ENCODE measurements around the gene TRMT2A.

Gene TRMT2A

GRCh38 chr22:20086101-20086599, 30.9 kb downstream of the TRMT2A start:
- no CpG with 5 or more reads among the region's 24 CpGs for WGBS, 2 donors (ENCODE audit: extremely low coverage in 2 of 2, insufficient read length in 2 of 2, insufficient replicate concordance in 1 of 2)
- Histone ChIP-seq H3K36me3 (replicated peaks in 1 of 2; ENCODE audit: control insufficient read depth in 2 of 2, insufficient read depth in 2 of 2, low read length in 2 of 2) (peaks cover 57 to 99% of the 10 kb centered on the region in 2 donors), H3K23ac (ENCODE audit: low read depth, low read length, poor library complexity) (peak overlapping the region; percentile 81), H2BK120ac (ENCODE audit: low read depth, low read length) (no peak overlapping the region), H4K91ac (ENCODE audit: low read depth, low read length, poor library complexity) (no peak overlapping the region), H3K4me1 (ENCODE audit: control insufficient read depth in 2 of 2, insufficient read depth in 1 of 2, low read depth in 1 of 2, low read length in 2 of 2) (peaks cover 17 to 21% of the 10 kb centered on the region in 2 donors), H3K14ac (ENCODE audit: low read length) (no peak overlapping the region), H3K27me3 (ENCODE audit: control insufficient read depth in 3 of 3, insufficient read depth in 3 of 3, low read depth in 1 of 3, low read length in 3 of 3) (no peaks in the 10 kb centered on the region), H2AK5ac (ENCODE audit: low read depth, low read length) (no peak overlapping the region), H2AFZ (ENCODE audit: low read length) (no peak overlapping the region), H3K18ac (ENCODE audit: low read length) (no peak overlapping the region), H3K4me3 (ENCODE audit: low read length in 2 of 2) (no peak overlapping the region), H2BK15ac (ENCODE audit: low read length) (no peak overlapping the region), H4K8ac (ENCODE audit: low read depth, low read length) (no peak overlapping the region), H2BK12ac (ENCODE audit: low read length) (no peak overlapping the region), H2BK5ac (ENCODE audit: low read length) (no peak overlapping the region), H3K4me2 (ENCODE audit: insufficient read depth, low read length, poor library complexity, severe bottlenecking) (no peak overlapping the region), H3K9me3 (replicated peaks in 1 of 2; ENCODE audit: control insufficient read depth in 2 of 2, insufficient read depth in 1 of 2, low read depth in 1 of 2, low read length in 2 of 2) (no peaks in the 10 kb centered on the region), H3K27ac (replicated peaks; ENCODE audit: low read length) (no peak overlapping the region), H3K4ac (ENCODE audit: low read length) (no peak overlapping the region), H3K79me1 (ENCODE audit: low read depth, low read length) (peaks cover 44% of the 10 kb centered on the region), H3K9ac (ENCODE audit: low read depth, low read length, poor library complexity) (no peak overlapping the region)
- DNase-seq (ENCODE audit: low spot score), result no peak

GRCh38 chr22:20085651-20086050, 31.4 kb downstream of the TRMT2A start:
- peaks cover 18 to 22% of the 10 kb centered on the region in 2 donors for H3K4me1 ChIP-seq (ENCODE audit: control insufficient read depth in 2 of 2, insufficient read depth in 1 of 2, low read depth in 1 of 2, low read length in 2 of 2)
- no CpG with 5 or more reads among the region's 20 CpGs for WGBS, 2 donors (ENCODE audit: extremely low coverage in 2 of 2, insufficient read length in 2 of 2, insufficient replicate concordance in 1 of 2)
- H2AK5ac ChIP-seq (ENCODE audit: low read depth, low read length), result no peak overlapping the region
- H3K27me3 ChIP-seq (ENCODE audit: control insufficient read depth in 3 of 3, insufficient read depth in 3 of 3, low read depth in 1 of 3, low read length in 3 of 3), result no peaks in the 10 kb centered on the region
- no peak overlapping the region for H3K27ac ChIP-seq (replicated peaks; ENCODE audit: low read length)
- peaks cover 53 to 94% of the 10 kb centered on the region in 2 donors for H3K36me3 ChIP-seq (replicated peaks in 1 of 2; ENCODE audit: control insufficient read depth in 2 of 2, insufficient read depth in 2 of 2, low read length in 2 of 2)
- DNase-seq (ENCODE audit: low spot score), result no peak
- H3K4ac ChIP-seq (ENCODE audit: low read length), result no peak overlapping the region
- H2BK120ac ChIP-seq (ENCODE audit: low read depth, low read length), result no peak overlapping the region
- H4K8ac ChIP-seq (ENCODE audit: low read depth, low read length), result no peak overlapping the region
- no peak overlapping the region for H3K4me3 ChIP-seq (ENCODE audit: low read length in 2 of 2)
- no peak overlapping the region for H2BK12ac ChIP-seq (ENCODE audit: low read length)
- no peaks in the 10 kb centered on the region for H3K9me3 ChIP-seq (replicated peaks in 1 of 2; ENCODE audit: control insufficient read depth in 2 of 2, insufficient read depth in 1 of 2, low read depth in 1 of 2, low read length in 2 of 2)
- no peak overlapping the region for H3K14ac ChIP-seq (ENCODE audit: low read length)
- no peak overlapping the region for H3K18ac ChIP-seq (ENCODE audit: low read length)
- peak overlapping the region; percentile 35 for H3K23ac ChIP-seq (ENCODE audit: low read depth, low read length, poor library complexity)
- no peak overlapping the region for H2AFZ ChIP-seq (ENCODE audit: low read length)
- H4K91ac ChIP-seq (ENCODE audit: low read depth, low read length, poor library complexity), result no peak overlapping the region
- peaks cover 45% of the 10 kb centered on the region for H3K79me1 ChIP-seq (ENCODE audit: low read depth, low read length)
- H2BK15ac ChIP-seq (ENCODE audit: low read length), result no peak overlapping the region
- H3K4me2 ChIP-seq (ENCODE audit: insufficient read depth, low read length, poor library complexity, severe bottlenecking), result no peak overlapping the region
- H3K9ac ChIP-seq (ENCODE audit: low read depth, low read length, poor library complexity), result no peak overlapping the region
- H2BK5ac ChIP-seq (ENCODE audit: low read length), result no peak overlapping the region

GRCh38 chr22:20084547-20085413, 32.2 kb downstream of the TRMT2A start:
- H3K27me3 ChIP-seq (ENCODE audit: control insufficient read depth in 3 of 3, insufficient read depth in 3 of 3, low read depth in 1 of 3, low read length in 3 of 3), result no peaks in the 10 kb centered on the region
- H3K79me1 ChIP-seq (ENCODE audit: low read depth, low read length), result peaks cover 42% of the 10 kb centered on the region
- peak overlapping the region; percentile 22 for H4K91ac ChIP-seq (ENCODE audit: low read depth, low read length, poor library complexity)
- H3K9ac ChIP-seq (ENCODE audit: low read depth, low read length, poor library complexity), result peak overlapping the region; percentile 57
- H3K9me3 ChIP-seq (replicated peaks in 1 of 2; ENCODE audit: control insufficient read depth in 2 of 2, insufficient read depth in 1 of 2, low read depth in 1 of 2, low read length in 2 of 2), result no peaks in the 10 kb centered on the region
- no peak overlapping the region for H2BK12ac ChIP-seq (ENCODE audit: low read length)
- no peak overlapping the region for H3K18ac ChIP-seq (ENCODE audit: low read length)
- H3K14ac ChIP-seq (ENCODE audit: low read length), result no peak overlapping the region
- H3K23ac ChIP-seq (ENCODE audit: low read depth, low read length, poor library complexity), result peak overlapping the region; percentile 99
- H2BK5ac ChIP-seq (ENCODE audit: low read length), result no peak overlapping the region
- H3K4me2 ChIP-seq (ENCODE audit: insufficient read depth, low read length, poor library complexity, severe bottlenecking), result no peak overlapping the region
- no peak overlapping the region for H2BK15ac ChIP-seq (ENCODE audit: low read length)
- no peak overlapping the region for H3K4ac ChIP-seq (ENCODE audit: low read length)
- no peak overlapping the region for H2AFZ ChIP-seq (ENCODE audit: low read length)
- WGBS, 2 donors (ENCODE audit: extremely low coverage in 2 of 2, insufficient read length in 2 of 2, insufficient replicate concordance in 1 of 2), result no CpG with 5 or more reads among the region's 23 CpGs
- peaks cover 18 to 22% of the 10 kb centered on the region in 2 donors for H3K4me1 ChIP-seq (ENCODE audit: control insufficient read depth in 2 of 2, insufficient read depth in 1 of 2, low read depth in 1 of 2, low read length in 2 of 2)
- H2BK120ac ChIP-seq (ENCODE audit: low read depth, low read length), result no peak overlapping the region
- H3K4me3 ChIP-seq (ENCODE audit: low read length in 2 of 2), result no peak overlapping the region
- peaks cover 45 to 86% of the 10 kb centered on the region in 2 donors for H3K36me3 ChIP-seq (replicated peaks in 1 of 2; ENCODE audit: control insufficient read depth in 2 of 2, insufficient read depth in 2 of 2, low read length in 2 of 2)
- H3K27ac ChIP-seq (replicated peaks; ENCODE audit: low read length), result peak overlapping the region; percentile 16
- no peak overlapping the region for H2AK5ac ChIP-seq (ENCODE audit: low read depth, low read length)
- DNase-seq (ENCODE audit: low spot score), result peak; percentile 40
- no peak overlapping the region for H4K8ac ChIP-seq (ENCODE audit: low read depth, low read length)

GRCh38 chr22:20083891-20084546, 33.0 kb downstream of the TRMT2A start:
- no peak overlapping the region for H2AFZ ChIP-seq (ENCODE audit: low read length)
- no peak overlapping the region for H3K9ac ChIP-seq (ENCODE audit: low read depth, low read length, poor library complexity)
- no peak overlapping the region for H4K8ac ChIP-seq (ENCODE audit: low read depth, low read length)
- no peak overlapping the region for H2BK15ac ChIP-seq (ENCODE audit: low read length)
- no peak overlapping the region for H3K14ac ChIP-seq (ENCODE audit: low read length)
- no peak overlapping the region for H2BK5ac ChIP-seq (ENCODE audit: low read length)
- peaks cover 35% of the 10 kb centered on the region for H3K79me1 ChIP-seq (ENCODE audit: low read depth, low read length)
- no peak overlapping the region for H4K91ac ChIP-seq (ENCODE audit: low read depth, low read length, poor library complexity)
- H2AK5ac ChIP-seq (ENCODE audit: low read depth, low read length), result no peak overlapping the region
- H3K36me3 ChIP-seq (replicated peaks in 1 of 2; ENCODE audit: control insufficient read depth in 2 of 2, insufficient read depth in 2 of 2, low read length in 2 of 2), result peaks cover 37 to 78% of the 10 kb centered on the region in 2 donors
- DNase-seq (ENCODE audit: low spot score), result no peak
- no peak overlapping the region for H3K18ac ChIP-seq (ENCODE audit: low read length)
- H3K9me3 ChIP-seq (replicated peaks in 1 of 2; ENCODE audit: control insufficient read depth in 2 of 2, insufficient read depth in 1 of 2, low read depth in 1 of 2, low read length in 2 of 2), result no peaks in the 10 kb centered on the region
- H3K4ac ChIP-seq (ENCODE audit: low read length), result no peak overlapping the region
- no peak overlapping the region for H2BK120ac ChIP-seq (ENCODE audit: low read depth, low read length)
- H3K23ac ChIP-seq (ENCODE audit: low read depth, low read length, poor library complexity), result no peak overlapping the region
- peak overlapping the region; percentile 16 for H3K27ac ChIP-seq (replicated peaks; ENCODE audit: low read length)
- H2BK12ac ChIP-seq (ENCODE audit: low read length), result no peak overlapping the region
- WGBS, 2 donors (ENCODE audit: extremely low coverage in 2 of 2, insufficient read length in 2 of 2, insufficient replicate concordance in 1 of 2), result no CpG with 5 or more reads among the region's 10 CpGs
- no peak overlapping the region for H3K4me2 ChIP-seq (ENCODE audit: insufficient read depth, low read length, poor library complexity, severe bottlenecking)
- no peaks in the 10 kb centered on the region for H3K27me3 ChIP-seq (ENCODE audit: control insufficient read depth in 3 of 3, insufficient read depth in 3 of 3, low read depth in 1 of 3, low read length in 3 of 3)
- no peak overlapping the region for H3K4me3 ChIP-seq (ENCODE audit: low read length in 2 of 2)
- H3K4me1 ChIP-seq (ENCODE audit: control insufficient read depth in 2 of 2, insufficient read depth in 1 of 2, low read depth in 1 of 2, low read length in 2 of 2), result peaks cover 18 to 22% of the 10 kb centered on the region in 2 donors
